Brain microvascular endothelial cell (primary cell): ENCODE measurements around the gene XXYLT1.

Experiments
- DNase-seq: peaks from one replicate; pipeline ENCODE4 v3.0.0-alpha.2; 2020
- H3K27ac ChIP-seq: fragments of 250-450 bp; sonication (Bioruptor Pico); 2 replicates; pipeline ENCODE4 v1.5.1; 2020; ENCODE audit warnings: mild to moderate bottlenecking, moderate library complexity
- H3K27me3 ChIP-seq: fragments of 250-450 bp; sonication (Bioruptor Pico); replicated peaks from 2 replicates; pipeline ENCODE4 v1.5.1; 2020; ENCODE audit warnings: mild to moderate bottlenecking
- H3K36me3 ChIP-seq: fragments of 250-450 bp; sonication (Bioruptor Pico); replicated peaks from 2 replicates; pipeline ENCODE4 v1.5.1; 2020; ENCODE audit warnings: mild to moderate bottlenecking
- H3K4me3 ChIP-seq: 2 replicates; pipeline ENCODE4 v1.5.1; 2011; ENCODE audit warnings: low read depth, mild to moderate bottlenecking, control low read depth, low read length, moderate library complexity
- in situ Hi-C: cut with HindIII; loops from 2 replicates; pipeline ENCODE4 v1.10.0; 2017; ENCODE audit warnings: low sequenced_read_pairs, low pct_ligation_motif_present
- TF ChIP-seq, protein P1 (sequence below): IDR thresholded peaks from 2 replicates; pipeline ENCODE4 v1.5.1; 2011; ENCODE audit warnings: low read depth, mild to moderate bottlenecking, moderate library complexity, low read length, control low read depth, inconsistent platforms; ENCODE audit errors: missing control alignments

The XXYLT1 gene

DNA sequence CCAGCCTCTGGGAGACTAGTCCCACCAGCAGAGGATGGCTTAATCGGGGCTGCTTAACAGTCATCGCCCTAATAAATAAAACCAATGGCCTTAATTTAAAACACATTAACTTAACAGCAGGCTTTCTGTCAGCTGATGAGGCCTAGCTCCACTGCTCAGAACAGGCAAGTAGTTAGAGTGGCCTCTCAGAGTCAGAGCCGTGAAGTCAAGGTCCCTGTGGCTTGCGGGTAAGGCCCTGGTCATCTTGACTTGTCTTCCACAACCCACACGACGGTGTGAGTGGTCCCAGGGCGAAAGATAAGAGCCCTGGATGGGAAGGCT lies 11.8 kb downstream of the XXYLT1 start:
- in situ Hi-C loops: no loop called here
- TF ChIP-seq, protein P1, sequence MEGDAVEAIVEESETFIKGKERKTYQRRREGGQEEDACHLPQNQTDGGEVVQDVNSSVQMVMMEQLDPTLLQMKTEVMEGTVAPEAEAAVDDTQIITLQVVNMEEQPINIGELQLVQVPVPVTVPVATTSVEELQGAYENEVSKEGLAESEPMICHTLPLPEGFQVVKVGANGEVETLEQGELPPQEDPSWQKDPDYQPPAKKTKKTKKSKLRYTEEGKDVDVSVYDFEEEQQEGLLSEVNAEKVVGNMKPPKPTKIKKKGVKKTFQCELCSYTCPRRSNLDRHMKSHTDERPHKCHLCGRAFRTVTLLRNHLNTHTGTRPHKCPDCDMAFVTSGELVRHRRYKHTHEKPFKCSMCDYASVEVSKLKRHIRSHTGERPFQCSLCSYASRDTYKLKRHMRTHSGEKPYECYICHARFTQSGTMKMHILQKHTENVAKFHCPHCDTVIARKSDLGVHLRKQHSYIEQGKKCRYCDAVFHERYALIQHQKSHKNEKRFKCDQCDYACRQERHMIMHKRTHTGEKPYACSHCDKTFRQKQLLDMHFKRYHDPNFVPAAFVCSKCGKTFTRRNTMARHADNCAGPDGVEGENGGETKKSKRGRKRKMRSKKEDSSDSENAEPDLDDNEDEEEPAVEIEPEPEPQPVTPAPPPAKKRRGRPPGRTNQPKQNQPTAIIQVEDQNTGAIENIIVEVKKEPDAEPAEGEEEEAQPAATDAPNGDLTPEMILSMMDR: no peak
- peak; percentile 32 for DNase-seq
- Histone ChIP-seq H3K4me3 (no peak overlapping the region), H3K27ac (peak overlapping the region; percentile 92), H3K36me3 (no peaks in the 10 kb centered on the region), H3K27me3 (no peaks in the 10 kb centered on the region)

GRCh38 chr3:195258449-195259153 lies 12.4 kb downstream of the XXYLT1 start:
- TF ChIP-seq, protein P1: no peak
- no peak for DNase-seq
- Histone ChIP-seq H3K27me3 (no peaks in the 10 kb centered on the region), H3K36me3 (no peaks in the 10 kb centered on the region), H3K27ac (peak overlapping the region; percentile 92), H3K4me3 (no peak overlapping the region)
- in situ Hi-C loops: no loop called here

- H3K4me3 ChIP-seq: no peak overlapping the region
- DNase-seq: no peak
- in situ Hi-C loops: no loop called here
- H3K27ac ChIP-seq: no peak overlapping the region
- TF ChIP-seq, protein P1: no peak
- no peaks in the 10 kb centered on the region for H3K36me3 ChIP-seq
- no peaks in the 10 kb centered on the region for H3K27me3 ChIP-seq
Observed at GRCh38 chr3:195257454-195258448, 13.2 kb downstream of the XXYLT1 start.

DNA sequence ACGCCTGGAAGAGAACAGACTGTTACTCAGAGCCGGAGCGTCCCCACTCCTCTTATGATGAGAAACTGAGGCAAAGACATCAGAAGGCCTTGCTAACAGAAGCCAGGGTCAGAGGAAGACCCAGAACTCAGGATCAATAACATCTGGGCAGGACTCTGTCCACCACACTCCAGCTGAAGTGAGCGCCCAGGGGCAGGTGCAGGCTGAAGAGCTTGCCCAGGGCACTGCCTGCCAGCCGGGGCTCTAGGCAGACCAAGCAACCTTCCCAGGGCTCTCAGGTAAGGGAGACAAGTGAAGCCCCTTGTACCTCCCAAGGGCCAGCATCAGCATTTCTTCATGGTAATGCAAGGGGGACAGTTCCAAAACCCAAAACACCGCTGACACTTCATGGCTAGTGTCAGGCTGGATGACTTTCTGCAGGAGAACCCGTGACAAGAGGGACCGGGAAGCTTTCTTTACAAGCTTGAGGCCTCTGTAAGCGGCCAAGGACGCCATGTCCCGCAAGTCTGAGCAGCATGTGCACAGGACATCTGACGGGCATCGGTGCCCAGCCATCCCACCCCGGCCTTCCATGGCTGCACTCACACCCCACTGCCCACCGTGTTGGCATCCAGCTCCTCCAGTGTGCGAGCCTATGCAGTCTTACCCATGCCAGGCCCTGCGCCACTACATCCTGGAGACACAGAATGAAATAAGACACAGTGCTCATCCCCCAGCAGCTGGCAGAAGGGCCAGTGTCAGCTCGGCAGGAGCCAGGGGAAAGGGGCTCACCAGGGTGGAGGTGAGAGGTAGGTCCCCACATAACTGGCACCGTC lies 14.1 kb downstream of the XXYLT1 start:
- no peak for DNase-seq
- in situ Hi-C loops: no loop called here
- Histone ChIP-seq H3K27ac (no peak overlapping the region), H3K36me3 (no peaks in the 10 kb centered on the region), H3K27me3 (no peaks in the 10 kb centered on the region), H3K4me3 (no peak overlapping the region)
- TF ChIP-seq, protein P1: no peak

- Histone ChIP-seq H3K27ac (no peak overlapping the region), H3K36me3 (no peaks in the 10 kb centered on the region), H3K4me3 (no peak overlapping the region), H3K27me3 (no peaks in the 10 kb centered on the region)
- TF ChIP-seq, protein P1: no peak
- no peak for DNase-seq
- in situ Hi-C loops: no loop called here
Observed at GRCh38 chr3:195255571-195256501, 15.1 kb downstream of the XXYLT1 start.
